OCI-LY1 (cell line): ENCODE measurements around the gene HAND1.

Experiments
- EZH2 ChIP-seq: fragments of 200-600 bp; sonication (generic), shearing (Covaris generic); IDR thresholded peaks from 2 replicates; pipeline ENCODE4 v1.8.0; 2017; ENCODE audit warnings: borderline replicate concordance, mixed run types, mild to moderate bottlenecking, antibody characterized with exemption, low read length, moderate library complexity, mixed read lengths
- TF ChIP-seq, protein P1 (sequence below): fragments of 200-600 bp; sonication (generic), shearing (Covaris generic); IDR thresholded peaks from 2 replicates; pipeline ENCODE4 v1.5.1; 2017; ENCODE audit warnings: mild to moderate bottlenecking, antibody characterized with exemption, low read length, moderate library complexity, mixed read lengths

DNA sequence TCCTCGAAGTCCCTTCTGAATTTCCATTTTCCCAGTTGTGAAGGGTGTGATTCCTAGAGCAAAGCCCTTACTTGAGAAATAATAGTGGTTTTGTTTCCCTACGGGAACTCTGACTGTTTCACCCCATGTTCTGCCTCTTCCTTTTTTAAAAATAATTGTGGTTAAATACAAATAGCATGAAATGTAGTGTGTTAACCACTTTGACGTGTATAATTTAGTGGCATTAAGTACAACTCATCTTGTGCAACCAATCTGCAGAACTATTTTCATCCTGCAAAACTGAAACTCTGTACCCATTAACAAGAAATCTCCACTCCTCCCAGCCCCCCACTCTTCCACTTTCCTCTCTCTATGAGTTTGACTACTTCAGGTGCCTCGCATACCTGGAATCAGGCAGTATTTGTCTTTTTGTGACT, 35.6 kb upstream of the HAND1 start:
- TF ChIP-seq, protein P1, sequence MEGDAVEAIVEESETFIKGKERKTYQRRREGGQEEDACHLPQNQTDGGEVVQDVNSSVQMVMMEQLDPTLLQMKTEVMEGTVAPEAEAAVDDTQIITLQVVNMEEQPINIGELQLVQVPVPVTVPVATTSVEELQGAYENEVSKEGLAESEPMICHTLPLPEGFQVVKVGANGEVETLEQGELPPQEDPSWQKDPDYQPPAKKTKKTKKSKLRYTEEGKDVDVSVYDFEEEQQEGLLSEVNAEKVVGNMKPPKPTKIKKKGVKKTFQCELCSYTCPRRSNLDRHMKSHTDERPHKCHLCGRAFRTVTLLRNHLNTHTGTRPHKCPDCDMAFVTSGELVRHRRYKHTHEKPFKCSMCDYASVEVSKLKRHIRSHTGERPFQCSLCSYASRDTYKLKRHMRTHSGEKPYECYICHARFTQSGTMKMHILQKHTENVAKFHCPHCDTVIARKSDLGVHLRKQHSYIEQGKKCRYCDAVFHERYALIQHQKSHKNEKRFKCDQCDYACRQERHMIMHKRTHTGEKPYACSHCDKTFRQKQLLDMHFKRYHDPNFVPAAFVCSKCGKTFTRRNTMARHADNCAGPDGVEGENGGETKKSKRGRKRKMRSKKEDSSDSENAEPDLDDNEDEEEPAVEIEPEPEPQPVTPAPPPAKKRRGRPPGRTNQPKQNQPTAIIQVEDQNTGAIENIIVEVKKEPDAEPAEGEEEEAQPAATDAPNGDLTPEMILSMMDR, result no peak
- TF ChIP-seq EZH2, result no peak
